ENCODE measurements around the gene NAT8.
"Not testable (repeated sequence)": the region's sequence is repeated elsewhere in the genome, so short reads cannot be mapped to it uniquely, and the experiment has no call there.

NAT8 gene

DNA sequence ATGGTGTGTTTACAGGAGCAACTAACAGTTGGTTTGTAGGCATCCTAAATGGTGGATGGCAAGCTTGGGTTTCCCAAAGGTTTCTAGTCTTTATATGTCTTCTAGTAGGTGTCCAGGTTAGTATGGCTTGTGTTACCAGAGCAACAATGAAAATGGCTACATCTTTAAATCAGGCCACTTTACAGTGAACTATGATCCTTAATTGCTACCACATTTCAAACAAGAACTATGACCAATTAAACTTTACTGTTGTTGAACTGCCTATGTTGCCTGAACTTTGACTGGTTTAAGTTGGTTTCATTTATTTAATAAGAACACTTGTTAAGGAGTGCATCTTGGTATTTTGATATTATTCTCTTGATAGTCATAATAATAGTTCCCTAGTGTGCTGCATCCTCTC is 5.2 kb downstream of the NAT8 start:
- DNase-seq (ENCODE audit: low read depth in 2 of 2), result not testable (repeated sequence)

DNA sequence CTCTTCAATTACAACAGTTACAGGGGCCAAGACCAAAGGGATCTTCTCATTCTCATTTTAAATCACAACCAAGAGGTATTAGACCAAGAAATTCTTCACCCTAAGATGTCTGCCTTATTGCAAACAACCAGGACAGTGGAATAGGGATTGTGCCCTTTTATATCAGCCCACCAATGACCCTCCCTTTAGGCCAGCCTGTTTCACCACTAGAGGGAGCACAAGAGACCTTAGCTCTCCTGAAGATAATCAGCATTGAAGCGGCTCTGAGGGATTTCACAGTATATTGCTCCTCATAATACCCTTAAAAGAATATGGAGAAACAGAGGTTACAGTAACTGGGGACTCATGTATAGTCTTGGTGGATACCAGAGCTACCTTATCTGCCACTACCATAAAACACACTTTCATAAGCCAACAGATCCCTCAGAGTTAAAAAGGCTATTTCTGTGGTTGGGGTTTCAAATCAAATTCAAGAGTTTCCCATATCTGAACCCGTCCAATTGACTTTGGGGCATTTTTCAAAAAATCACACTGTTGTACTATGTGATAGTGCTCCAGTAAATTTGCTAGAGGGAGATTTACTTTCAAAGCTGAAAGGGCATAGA is 11.5 kb downstream of the NAT8 start:
- not testable (repeated sequence) for DNase-seq (ENCODE audit: low read depth in 2 of 2)

DNA sequence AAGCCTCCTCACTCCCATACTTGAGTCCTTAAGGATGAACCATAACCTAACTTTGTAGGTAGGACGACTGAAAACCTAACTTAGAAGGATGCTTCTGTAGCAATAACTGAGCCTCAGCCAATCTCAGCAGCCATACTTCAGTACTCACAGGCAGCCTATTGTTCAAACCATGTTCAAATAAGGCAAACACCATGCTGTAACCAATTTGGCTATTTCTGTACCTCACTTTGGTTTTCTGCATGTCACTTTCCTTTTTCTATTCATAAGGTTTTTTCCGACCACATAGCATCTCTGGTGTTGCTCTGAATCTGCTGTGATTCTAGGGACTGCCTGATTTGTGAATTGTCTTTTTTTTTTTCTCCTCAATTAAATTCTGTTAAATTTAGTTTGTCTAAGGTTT is 13.7 kb downstream of the NAT8 start:
- DNase-seq (ENCODE audit: low read depth in 2 of 2), result not testable (repeated sequence)

DNA sequence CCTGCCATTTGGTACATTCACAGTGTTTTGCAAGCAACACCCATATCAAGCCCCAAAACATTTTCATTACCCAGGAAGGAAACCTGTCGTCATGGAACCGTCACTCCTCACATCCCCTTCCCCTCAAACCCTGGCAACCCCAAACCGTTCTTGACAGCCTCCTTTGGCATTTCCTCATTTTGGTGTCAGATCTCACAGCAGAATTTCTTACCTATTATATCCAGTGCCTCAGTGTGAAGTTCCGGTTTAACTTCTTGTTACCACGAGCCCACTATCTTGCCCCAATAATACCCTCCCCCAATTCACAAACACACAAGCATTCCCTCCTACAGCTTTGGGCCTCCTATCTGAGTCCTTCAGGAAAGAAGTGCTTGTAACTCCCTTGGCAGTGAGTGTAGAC is 16.0 kb downstream of the NAT8 start:
- DNase-seq (ENCODE audit: low read depth in 2 of 2), result not testable (repeated sequence)

DNA sequence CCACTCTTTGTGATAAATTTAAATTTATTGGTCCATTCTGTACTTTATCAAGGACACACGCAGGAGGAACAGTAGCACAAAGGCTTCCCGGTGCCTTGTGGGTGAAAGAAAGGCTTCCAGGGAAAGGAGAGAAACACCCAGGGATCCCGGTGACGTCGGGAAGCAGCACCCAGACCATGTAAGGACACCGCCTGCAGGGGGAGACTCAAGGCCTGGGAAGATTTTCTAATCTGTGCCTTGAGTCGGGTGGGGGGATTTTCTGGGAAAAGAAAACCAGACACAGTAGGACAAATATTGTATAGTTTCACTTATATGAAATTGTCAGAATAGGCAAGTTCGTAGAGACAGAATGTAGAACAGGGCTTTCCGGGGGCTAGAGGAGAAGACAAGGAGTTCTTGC is 17.6 kb downstream of the NAT8 start:
- not testable (repeated sequence) for DNase-seq (ENCODE audit: low read depth in 2 of 2)

DNA sequence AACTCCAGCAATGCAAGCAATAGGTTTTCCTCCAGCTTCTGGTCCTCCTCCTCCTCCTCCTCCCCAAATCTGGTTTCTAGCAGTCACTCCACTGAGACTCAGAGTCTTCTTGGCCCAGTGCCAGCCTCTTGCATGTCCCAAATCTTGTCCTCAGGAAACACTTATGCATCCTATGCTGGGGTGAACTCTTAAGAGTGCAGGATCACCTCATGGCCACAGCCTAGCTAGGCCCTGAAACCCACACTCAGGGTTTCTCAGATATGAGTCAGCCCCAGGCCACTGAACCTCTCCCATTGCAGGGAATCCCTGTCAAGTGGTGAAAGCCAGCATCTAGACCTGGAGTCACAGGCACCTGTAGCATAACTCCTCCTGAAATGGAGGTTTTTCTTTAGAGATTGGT is 18.2 kb downstream of the NAT8 start:
- not testable (repeated sequence) for DNase-seq (ENCODE audit: low read depth in 2 of 2)

DNA sequence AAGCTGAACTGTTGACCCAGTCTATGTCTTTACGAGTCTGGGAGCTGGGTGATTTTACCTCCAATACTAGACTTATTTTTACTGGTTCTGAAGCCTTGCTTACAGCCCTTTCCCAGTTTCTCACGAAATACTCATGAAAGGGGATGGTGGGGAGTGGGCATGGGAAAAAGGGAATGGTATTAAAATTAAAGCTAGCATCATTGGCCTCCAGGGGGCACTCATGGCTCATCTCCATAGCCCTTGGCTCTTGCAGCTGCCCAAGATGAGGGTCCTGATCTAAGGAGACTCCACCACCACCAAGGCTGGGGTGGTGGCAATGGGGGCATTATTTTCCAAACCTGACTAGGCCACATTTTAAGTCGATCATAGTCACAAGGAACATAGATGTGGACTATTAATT is 22.3 kb downstream of the NAT8 start:
- DNase-seq (ENCODE audit: low read depth in 2 of 2), result not testable (repeated sequence)

DNA sequence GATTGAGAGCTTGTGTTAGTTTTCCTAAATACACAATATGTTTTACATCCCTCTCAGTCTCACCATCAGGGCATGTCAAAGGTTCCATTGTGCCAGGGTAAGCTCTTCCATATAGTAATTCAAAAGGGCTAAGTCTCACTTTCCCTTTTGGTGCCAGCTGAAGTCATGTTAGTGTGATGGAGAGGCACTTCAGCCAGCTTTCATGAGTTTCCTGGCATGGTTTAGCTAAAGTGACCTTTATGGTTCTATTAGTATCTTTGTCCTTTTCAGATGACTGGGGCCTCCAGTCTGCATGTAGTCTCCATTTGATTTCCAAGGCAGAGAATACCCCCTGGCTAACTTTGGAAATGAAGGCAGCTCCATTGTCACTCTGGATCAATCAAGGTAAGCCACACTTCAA is 27.2 kb downstream of the NAT8 start:
- DNase-seq (ENCODE audit: low read depth in 2 of 2), result no peak

DNA sequence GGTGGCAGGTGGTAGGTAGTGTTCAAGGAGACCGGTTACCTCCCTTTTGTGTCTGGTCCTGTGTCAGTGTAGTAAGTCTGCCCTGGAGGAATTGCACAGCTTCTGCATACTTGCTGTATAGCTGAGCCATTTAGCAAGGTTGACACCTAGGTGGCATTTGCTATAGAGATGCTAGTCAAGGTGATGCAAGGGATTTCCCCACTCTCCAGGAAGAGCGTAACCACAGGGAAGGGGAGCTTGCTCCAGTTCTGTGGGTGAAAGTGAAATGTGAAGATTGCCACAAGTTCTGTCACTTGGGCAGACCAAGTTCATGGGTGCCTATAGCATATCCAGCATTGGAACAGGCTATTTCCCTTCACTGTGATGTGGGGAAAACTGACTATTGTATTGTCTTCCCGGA is 28.1 kb downstream of the NAT8 start:
- no peak for DNase-seq (ENCODE audit: low read depth in 2 of 2)

DNA sequence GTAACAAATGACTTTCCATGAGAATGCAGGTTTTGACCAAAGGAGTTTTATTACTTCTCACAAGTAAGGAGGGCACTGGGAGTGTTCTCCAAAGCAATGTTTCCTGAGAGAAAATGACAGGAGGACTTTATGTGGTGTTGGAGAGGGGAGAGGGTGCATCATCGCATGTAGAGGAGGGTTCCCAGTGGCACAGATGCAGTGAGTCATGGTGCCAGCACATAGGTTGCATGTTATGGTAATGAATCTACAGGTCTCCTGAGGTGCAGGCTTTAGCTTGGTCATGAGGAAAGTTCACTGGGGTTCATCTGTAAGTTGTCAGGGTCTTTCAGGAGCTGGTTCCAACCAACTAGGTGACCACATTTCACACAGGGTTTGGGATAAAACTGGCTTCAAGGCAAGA is 30.4 kb downstream of the NAT8 start:
- no peak for DNase-seq (ENCODE audit: low read depth in 2 of 2)

DNA sequence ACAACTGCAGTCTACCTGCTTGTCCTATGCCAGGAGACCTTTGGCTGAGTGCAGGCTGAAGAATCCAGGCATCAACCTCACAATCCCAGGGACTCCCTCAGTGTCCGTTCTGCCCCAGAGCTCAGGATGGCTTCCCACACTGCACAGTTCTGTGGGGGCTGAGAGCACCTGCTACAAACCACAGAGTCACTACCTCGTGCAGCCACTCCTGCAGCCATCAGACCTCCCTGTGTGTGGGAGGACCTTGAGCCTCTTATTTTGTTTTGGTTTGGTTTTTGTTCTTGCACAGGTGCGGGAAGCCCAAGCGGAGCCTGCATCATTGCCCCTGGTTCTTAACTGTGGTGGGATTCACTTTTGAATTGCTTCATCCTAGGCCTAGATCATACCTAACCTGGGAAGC is 31.0 kb downstream of the NAT8 start:
- no peak for DNase-seq (ENCODE audit: low read depth in 2 of 2)

DNA sequence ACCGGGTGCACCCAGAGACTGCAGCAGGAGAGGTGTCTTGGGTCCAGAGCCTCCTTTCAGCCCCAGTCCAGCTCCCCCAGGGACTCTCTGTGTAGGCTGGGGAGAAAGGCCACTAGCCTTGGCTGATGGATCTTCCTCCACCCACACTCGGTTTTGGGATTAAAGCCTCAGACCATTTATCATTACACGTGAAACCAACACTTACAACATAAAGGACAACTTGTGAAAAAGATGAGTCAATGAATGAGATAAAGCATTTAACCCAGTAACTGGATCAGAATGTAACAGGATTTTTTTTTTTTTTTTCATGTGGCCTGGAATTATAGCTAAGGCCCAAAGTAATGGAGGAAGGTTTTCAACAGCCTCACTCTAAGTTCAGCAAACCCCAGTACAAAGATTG is 32.1 kb downstream of the NAT8 start:
- DNase-seq (ENCODE audit: low read depth in 2 of 2), result no peak

DNA sequence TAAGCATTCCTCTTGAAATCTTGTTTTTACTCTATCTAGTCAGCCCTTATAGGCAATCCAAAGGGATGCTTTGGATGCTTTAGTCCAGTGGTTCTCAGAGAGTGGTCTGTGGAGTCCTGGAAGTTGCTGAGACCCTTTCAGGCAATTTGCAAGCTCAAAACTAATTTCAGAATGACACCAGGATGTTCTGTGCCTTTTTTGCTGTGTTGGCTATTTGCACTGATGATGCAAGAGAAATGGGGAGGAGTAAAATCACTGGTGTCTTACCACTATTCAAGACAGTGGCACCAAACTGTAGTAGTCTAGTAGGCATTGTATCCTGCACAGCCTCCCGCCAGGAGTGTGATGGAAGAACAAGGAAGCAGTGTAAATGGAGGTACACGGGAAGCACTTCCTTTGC is 37.6 kb downstream of the NAT8 start:
- not testable (repeated sequence) for DNase-seq (ENCODE audit: low read depth in 2 of 2)

DNA sequence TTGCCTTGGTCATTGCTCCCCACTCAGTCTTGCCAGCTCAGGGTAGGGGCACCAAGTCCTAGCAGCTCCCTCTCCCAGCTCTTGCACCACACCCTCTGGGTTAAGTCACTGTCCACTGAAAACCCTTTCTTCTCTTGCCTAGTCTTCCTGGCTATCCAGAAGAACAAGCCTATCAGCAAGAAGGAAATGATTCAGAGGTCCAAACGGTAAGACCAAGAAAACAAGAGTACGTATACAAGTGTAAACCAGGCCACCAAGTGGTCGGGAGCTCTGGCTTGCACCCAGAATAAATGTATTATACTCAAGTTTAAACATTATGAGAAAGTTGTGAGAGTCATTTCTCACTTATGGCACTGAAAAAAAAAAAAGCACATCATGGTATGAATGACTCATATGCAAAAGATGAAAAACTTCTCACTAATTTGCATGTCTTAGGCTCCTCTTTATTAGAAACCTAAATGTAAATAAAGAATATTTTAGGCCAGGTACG is 39.1 kb downstream of the NAT8 start:
- DNase-seq (ENCODE audit: low read depth in 2 of 2), result not testable (repeated sequence)

DNA sequence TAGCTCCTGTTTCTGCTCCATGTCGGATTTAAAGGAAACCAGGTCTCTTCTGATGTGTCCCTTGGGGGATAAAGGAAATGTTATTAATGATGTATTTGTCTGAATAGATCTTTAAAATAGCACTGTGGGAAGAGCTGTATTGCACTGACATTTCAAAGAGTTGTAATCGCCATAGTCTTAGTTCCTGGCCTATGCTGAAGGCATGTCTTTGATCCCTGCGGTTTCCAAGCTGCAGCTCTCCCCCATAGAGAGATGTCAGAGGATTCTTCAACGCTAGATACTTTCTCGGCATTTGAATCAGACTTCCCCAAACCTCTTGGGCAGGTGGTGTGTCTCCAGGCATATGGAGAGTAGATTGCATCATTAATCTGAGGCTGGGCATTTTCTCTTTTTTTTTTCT is 40.4 kb downstream of the NAT8 start:
- no peak for DNase-seq (ENCODE audit: low read depth in 2 of 2)

DNA sequence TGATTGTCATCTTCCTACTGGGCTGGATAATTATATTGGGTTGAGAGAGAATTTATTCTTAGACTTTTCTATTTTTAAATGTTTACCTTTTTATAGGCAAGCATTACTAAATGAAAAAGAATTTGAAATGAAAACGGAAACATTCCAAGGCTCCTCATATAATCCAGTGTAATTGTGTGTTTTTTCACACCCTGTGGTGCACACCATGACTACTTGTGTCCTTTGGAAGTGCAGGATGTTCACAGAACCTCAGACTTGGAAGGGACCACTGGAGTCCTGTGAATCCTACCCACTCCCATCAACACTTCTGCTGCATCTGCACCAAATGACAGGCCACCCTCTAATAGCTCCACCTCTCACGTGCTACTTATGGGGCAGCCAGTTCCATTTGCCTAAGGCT is 48.0 kb downstream of the NAT8 start:
- no peak for DNase-seq (ENCODE audit: low read depth in 2 of 2)

DNA sequence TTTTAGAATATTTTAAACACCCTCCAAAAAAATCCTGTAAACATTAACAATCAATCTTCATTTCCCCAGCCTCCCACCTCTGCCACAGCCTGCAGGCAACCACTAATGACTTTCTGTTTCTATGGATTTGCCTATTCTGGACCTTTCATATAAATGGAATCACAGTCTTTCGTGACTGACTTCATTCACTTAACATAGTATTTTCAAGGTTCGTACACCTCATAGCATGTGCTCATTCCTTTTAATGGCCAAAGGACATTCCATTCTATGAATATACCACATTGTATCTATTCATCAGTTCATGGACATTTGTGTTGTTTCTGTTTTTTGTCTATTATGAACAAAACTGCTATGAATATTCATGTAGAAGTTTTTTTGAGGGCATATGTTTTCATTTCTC is 48.5 kb downstream of the NAT8 start:
- no peak for DNase-seq (ENCODE audit: low read depth in 2 of 2)
